ENCODE results near the gene ABCD3.
"Not testable (repeated sequence)": the region's sequence is repeated elsewhere in the genome, so short reads cannot be mapped to it uniquely, and the experiment has no call there.

ABCD3 gene

DNA sequence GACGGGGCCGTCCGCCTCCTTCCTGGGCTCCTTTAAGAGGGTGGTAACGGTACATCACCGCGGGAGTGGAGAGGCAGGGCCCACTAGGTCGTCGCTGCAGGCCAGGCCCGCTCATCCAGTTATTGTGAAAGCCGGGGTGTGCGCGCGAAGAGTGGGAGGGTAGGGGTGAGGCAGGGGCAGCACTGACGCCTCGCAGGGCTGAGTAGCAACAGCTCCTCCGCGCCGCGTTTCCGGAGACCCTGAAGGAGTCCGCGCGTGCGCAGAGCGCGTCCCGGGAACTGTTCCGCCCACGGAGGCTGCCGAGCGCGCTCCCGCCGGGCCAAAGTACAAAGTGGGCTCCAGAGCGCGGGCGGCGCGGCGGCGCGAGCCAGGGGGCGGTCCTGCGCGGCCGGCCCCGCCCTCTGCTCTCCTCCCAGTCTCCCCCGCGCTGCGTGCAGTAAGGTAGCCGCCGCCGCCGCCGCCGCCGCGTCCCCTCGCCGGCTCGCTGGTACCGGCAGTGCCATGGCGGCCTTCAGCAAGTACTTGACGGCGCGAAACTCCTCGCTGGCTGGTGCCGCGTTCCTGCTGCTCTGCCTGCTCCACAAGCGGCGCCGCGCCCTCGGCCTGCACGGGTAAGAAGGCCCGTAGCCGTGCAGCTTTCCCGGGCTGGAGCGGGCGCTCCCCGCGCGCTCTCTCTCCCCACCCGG, at the start of gene ABCD3:
Gene ABCD3 (plus strand): TSS at position 412 of the 686 bp plus-strand sequence. CDS start 90 bp downstream, at position 502.
- peak; percentile 99 for DNase-seq (ENCODE audit: low spot score)
- Mint-ChIP-seq H3K4me1 (ENCODE audit: low read depth) (peaks cover 36% of the 10 kb centered on the region), H3K27me3 (ENCODE audit: low read depth) (peaks cover 7% of the 10 kb centered on the region), H3K4me3 (peak within 1 kb of the TSS; percentile 89), H3K36me3 (ENCODE audit: low read depth) (no peaks in the 10 kb centered on the region), H3K27ac (peak within 1 kb of the TSS; percentile 67), H3K9me3 (no peaks in the 10 kb centered on the region)

DNA sequence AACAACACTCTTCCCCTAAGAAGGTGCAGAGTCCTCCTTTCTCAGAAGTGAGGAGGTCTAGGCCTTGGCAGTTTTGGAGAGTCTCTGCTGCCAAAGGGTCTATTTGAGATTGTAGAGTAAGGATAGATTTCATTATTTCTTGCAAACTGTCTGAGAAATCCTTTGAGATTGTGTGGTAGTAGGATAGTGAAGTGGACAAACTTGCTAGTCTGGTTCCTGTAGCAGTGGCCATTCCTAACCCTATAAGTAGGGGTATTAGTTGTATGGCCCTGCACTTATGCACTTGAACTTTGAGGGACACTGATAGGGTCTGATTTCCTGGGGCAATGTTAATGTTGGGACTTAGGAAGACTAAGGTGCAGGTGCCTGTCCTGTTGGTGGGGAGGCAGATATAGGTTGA, 45.4 kb upstream of the ABCD3 start:
- not testable (repeated sequence) for H3K27ac Mint-ChIP-seq; H3K4me3 Mint-ChIP-seq; H3K36me3 Mint-ChIP-seq (ENCODE audit: low read depth); H3K9me3 Mint-ChIP-seq; DNase-seq (ENCODE audit: low spot score); H3K4me1 Mint-ChIP-seq (ENCODE audit: low read depth); H3K27me3 Mint-ChIP-seq (ENCODE audit: low read depth)

DNA sequence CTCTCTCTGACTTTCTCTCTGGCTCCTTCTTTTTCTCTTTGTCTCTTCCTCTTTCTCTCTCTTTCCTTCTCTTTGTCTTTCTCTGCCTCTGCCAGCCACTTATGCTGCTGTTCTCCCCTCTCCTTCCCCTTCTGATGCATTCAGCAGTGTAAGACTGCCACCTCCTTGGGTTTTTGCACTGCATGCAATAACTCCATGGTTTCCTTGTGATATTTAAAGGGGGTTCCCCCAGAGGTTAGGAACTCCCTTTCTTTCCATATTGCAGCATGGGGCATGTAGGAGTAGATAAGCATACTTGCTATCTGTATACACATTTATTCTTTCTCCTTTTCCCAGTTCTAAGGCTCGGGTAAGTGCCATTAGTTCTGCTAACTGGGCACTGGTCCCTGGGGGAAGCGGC, 44.9 kb upstream of the ABCD3 start:
- not testable (repeated sequence) for H3K36me3 Mint-ChIP-seq (ENCODE audit: low read depth); H3K4me1 Mint-ChIP-seq (ENCODE audit: low read depth); H3K9me3 Mint-ChIP-seq; H3K4me3 Mint-ChIP-seq; DNase-seq (ENCODE audit: low spot score); H3K27ac Mint-ChIP-seq; H3K27me3 Mint-ChIP-seq (ENCODE audit: low read depth)

DNA sequence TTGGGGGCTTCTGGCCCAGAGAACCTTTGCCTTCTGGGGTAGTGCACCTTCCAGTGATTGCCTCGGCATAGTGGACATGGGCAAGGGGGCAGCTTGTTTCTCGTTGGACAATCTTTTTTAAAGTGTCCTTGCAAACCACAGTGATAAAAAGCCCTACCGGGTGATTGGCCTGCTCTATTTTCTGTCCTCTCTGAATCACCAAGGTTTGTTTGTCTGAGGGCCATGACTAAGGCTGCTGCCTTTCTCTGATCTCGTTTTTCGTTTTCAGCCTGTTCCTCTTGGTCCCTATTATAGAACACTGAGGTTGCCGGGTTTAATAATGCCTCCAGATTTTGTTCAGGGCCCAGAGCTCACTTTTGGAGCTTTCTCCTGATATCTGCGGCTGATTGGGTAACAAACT, 42.5 kb upstream of the ABCD3 start:
- not testable (repeated sequence) for H3K4me3 Mint-ChIP-seq; H3K4me1 Mint-ChIP-seq (ENCODE audit: low read depth); H3K27me3 Mint-ChIP-seq (ENCODE audit: low read depth); H3K27ac Mint-ChIP-seq; DNase-seq (ENCODE audit: low spot score); H3K36me3 Mint-ChIP-seq (ENCODE audit: low read depth); H3K9me3 Mint-ChIP-seq

DNA sequence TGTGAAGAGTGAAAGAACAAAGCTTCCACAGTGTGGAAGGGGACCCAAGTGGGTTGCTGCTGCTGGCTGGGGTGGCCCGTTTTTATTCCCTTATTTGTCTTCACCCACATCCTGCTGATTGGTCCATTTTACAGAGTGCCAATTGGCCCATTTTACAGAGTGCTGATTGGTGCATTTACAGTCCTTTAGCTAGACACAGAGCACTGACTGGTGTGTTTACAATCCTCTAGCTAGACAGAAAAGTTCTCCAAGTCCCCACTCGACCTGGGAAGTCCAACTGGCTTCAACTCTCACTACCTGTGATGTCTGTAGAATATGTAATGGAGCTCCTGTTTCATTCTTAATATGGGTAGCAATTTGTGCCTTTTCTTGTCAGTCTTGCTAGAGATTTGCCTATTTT, 39.7 kb upstream of the ABCD3 start:
- not testable (repeated sequence) for H3K9me3 Mint-ChIP-seq; H3K27ac Mint-ChIP-seq; H3K4me3 Mint-ChIP-seq; H3K4me1 Mint-ChIP-seq (ENCODE audit: low read depth); H3K27me3 Mint-ChIP-seq (ENCODE audit: low read depth); H3K36me3 Mint-ChIP-seq (ENCODE audit: low read depth); DNase-seq (ENCODE audit: low spot score)

DNA sequence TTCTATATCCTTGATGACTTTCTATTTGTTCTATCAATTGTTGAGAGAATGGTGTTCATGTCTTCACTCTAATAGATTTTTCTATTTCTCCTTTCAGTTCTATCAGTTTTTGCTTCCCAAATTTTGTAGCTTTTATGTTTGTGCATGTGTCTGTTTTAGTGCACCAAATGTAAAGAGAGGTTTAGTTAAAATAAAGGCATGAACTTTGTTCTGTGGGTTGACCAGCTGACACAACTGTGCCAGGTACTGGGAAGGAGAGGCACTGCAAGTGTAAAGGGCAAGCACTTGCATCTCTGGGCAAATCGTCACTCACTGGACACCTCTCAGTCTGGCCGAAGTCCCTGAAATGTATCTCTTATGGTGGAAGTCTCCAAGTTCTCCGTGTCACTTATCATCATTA, 38.6 kb upstream of the ABCD3 start:
- Mint-ChIP-seq H3K9me3 (no peaks in the 10 kb centered on the region), H3K36me3 (ENCODE audit: low read depth) (no peaks in the 10 kb centered on the region), H3K27ac (no peak overlapping the region), H3K4me1 (ENCODE audit: low read depth) (peaks cover 13% of the 10 kb centered on the region), H3K27me3 (ENCODE audit: low read depth) (peaks cover 2% of the 10 kb centered on the region), H3K4me3 (no peak overlapping the region)
- no peak for DNase-seq (ENCODE audit: low spot score)

DNA sequence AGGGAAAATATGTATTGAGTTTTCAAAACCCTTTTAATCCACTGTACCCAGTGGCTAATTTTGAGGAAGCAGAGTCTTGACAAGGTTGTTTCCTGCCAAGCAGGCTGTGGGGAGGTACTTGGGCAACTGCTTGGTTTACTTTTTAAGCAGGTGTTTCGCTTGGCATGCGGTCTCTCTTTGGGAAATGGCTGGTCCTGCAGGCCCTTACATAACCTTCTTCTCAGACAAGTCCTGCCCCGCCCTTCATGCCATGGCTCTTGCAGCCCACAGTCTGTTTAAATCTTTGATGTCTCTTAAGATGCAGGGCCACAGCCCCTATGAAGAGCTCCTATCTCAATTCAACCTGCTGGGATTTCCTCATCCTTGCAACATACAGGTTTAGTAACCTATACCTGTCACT, 36.0 kb upstream of the ABCD3 start:
- no peaks in the 10 kb centered on the region for H3K36me3 Mint-ChIP-seq (ENCODE audit: low read depth)
- DNase-seq (ENCODE audit: low spot score): no peak
- peaks cover 28% of the 10 kb centered on the region for H3K4me1 Mint-ChIP-seq (ENCODE audit: low read depth)
- no peaks in the 10 kb centered on the region for H3K9me3 Mint-ChIP-seq
- H3K27ac Mint-ChIP-seq: no peak overlapping the region
- peaks cover 2% of the 10 kb centered on the region for H3K27me3 Mint-ChIP-seq (ENCODE audit: low read depth)
- no peak overlapping the region for H3K4me3 Mint-ChIP-seq

DNA sequence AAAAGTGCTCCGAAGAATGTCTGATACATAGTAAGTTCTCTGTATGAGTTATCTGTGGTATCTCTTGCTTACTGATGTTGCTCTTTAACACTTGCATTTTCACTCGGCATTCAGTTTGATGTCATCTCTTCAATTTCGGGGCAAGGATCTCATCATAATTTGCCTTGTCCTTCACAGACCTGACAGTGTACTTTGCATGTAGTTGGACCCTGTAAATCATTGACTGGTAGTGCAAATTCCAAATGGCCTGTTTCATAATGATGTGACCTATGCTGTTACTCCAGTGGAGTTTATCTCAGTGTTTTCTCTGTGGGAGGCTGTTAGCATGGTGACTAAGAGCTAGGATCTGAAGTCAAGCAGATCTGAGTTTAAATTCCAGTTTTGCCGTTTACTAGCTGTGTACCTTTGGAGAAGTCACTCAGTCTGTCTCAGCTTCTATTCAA, 34.2 kb upstream of the ABCD3 start:
- Mint-ChIP-seq H3K27ac (peak overlapping the region; percentile 39), H3K4me3 (peak overlapping the region; percentile 47), H3K27me3 (ENCODE audit: low read depth) (peaks cover 2% of the 10 kb centered on the region), H3K36me3 (ENCODE audit: low read depth) (no peaks in the 10 kb centered on the region), H3K4me1 (ENCODE audit: low read depth) (peaks cover 28% of the 10 kb centered on the region), H3K9me3 (peaks cover 6% of the 10 kb centered on the region)
- peak; percentile 65 for DNase-seq (ENCODE audit: low spot score)

DNA sequence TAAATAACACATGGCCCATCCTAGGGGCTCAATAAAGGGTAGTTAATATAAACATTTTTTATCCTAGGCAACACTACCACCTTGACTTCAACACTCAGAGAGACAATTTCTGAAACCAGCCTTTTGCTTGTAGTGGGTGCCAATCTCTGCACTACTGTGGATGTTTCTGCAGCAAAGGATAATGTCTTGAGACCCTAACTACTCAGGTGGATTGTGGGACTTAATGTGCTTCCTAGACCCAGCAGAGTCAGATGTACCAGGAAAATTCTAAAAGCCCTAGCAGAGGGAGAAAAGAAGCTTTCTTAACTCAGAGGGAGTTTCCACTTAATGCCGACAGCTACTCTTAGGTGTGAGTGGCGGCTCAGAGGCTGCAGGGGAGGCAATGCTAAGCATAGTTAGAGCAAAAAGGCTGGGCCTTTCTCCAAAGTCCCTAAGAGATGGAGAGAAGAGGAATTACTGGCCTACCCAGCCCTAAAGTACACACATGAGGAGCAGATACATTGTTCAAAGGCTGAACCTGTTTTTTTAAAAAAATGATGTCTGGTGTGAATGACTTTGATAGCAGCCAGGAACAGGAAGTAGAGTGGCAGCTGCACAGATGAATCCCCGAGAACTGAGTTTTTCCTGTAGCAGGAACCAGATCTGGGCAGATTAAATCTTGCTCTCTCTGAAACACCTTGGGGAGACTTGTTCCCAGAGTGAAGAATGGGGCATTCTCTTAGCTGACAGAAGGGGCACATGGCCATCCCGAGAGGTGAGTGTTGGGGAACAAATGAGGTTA, 33.5 kb upstream of the ABCD3 start:
- no peaks in the 10 kb centered on the region for H3K27me3 Mint-ChIP-seq (ENCODE audit: low read depth)
- H3K9me3 Mint-ChIP-seq: peaks cover 6% of the 10 kb centered on the region
- H3K4me1 Mint-ChIP-seq (ENCODE audit: low read depth): peaks cover 28% of the 10 kb centered on the region
- H3K36me3 Mint-ChIP-seq (ENCODE audit: low read depth): no peaks in the 10 kb centered on the region
- no peak for DNase-seq (ENCODE audit: low spot score)
- H3K27ac Mint-ChIP-seq: peak overlapping the region; percentile 78
- H3K4me3 Mint-ChIP-seq: peak overlapping the region; percentile 67

DNA sequence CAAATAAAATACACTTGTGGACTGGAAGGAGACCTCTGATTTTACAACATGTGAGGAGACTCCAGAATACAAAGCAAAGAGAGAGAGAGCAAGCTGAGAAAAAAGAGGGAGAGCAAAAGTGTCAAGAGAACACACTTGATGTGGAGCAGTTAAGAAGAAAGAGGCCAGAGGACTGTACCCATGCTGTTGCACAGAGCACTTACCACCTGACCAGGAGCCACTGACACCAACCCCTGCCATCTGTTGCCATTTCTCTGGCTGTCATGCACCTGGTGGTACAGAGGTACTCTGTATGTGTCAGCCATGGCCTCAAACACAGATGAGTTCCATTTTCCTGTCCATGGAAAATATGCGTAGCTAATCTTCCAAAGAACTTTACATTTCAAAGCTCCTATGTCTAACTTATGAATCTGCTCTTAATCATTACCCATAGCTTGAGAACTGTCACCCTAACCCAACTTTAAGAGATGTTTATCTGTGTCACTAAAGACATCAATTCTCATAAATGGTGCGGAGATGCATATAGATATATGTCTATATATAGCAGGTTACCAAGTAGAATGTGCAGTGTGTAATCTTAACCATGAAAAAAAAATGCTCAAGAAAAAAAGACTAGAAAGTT, 32.8 kb upstream of the ABCD3 start:
- peak; percentile 62 for DNase-seq (ENCODE audit: low spot score)
- Mint-ChIP-seq H3K4me1 (ENCODE audit: low read depth) (peaks cover 28% of the 10 kb centered on the region), H3K9me3 (peaks cover 6% of the 10 kb centered on the region), H3K4me3 (peak overlapping the region; percentile 67), H3K27me3 (ENCODE audit: low read depth) (no peaks in the 10 kb centered on the region), H3K36me3 (ENCODE audit: low read depth) (no peaks in the 10 kb centered on the region), H3K27ac (peak overlapping the region; percentile 78)

DNA sequence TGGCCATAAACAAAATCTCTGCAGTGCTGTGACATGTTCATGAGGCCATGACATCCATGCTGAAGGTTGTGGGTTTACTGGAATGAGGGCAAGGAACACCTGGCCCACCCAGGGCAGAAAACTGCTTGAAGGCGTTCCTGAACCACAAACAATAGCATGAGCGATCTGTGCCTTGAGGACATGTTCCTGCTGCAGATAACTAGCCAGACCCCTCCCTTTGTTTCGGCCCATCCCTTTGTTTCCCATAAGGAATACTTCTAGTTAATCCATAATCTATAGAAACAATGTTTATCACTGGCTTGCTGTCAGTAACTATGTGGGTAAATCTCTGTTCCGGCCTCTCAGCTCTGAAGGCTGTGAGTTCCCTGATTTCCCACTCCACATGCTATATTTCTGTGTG, 28.9 kb upstream of the ABCD3 start:
- Mint-ChIP-seq H3K27ac (no peak overlapping the region), H3K36me3 (ENCODE audit: low read depth) (no peaks in the 10 kb centered on the region), H3K4me1 (ENCODE audit: low read depth) (peaks cover 16% of the 10 kb centered on the region), H3K9me3 (peaks cover 6% of the 10 kb centered on the region), H3K27me3 (ENCODE audit: low read depth) (no peaks in the 10 kb centered on the region), H3K4me3 (no peak overlapping the region)
- DNase-seq (ENCODE audit: low spot score): no peak

DNA sequence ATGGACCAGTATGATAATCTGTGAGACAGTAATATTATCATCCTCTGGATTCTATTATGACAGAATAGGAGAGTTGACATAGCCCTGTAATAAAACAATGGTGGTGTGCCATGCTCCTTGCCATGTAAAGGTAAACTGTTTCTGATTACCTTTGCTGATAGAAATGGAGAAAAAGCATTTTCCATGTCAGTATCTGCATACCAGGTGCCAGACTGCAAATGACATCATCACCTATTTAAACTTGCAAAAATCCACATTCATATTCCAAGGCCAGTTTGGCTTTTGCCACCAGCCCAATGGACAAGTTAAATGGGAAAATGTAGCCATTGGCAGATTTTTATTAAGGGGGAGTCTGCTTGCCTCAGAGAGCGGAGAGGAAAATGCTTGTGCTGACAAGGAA, 23.9 kb upstream of the ABCD3 start:
- no peaks in the 10 kb centered on the region for H3K4me1 Mint-ChIP-seq (ENCODE audit: low read depth)
- no peak overlapping the region for H3K4me3 Mint-ChIP-seq
- H3K27me3 Mint-ChIP-seq (ENCODE audit: low read depth): peaks cover 2% of the 10 kb centered on the region
- no peaks in the 10 kb centered on the region for H3K36me3 Mint-ChIP-seq (ENCODE audit: low read depth)
- no peak for DNase-seq (ENCODE audit: low spot score)
- H3K27ac Mint-ChIP-seq: no peak overlapping the region
- no peaks in the 10 kb centered on the region for H3K9me3 Mint-ChIP-seq

DNA sequence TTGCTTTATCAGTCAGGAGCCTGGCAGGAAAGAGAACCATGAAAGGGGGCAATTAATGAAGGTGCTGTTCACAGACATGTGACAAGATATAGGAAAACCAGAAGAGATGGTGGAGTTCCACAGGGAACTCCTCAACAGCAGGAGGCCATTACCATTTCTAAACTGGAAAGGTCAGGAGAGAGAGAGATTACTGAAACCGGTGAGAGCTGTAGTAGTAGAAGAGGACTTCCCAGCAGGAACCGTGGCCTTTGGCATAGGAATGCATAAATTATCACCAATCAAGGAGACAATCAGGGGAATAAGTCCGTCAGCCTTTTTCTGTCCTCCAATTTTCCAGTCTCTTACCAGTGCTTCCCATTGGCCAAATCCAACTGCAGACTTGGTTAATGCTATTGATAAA, 23.0 kb upstream of the ABCD3 start:
- no peak for DNase-seq (ENCODE audit: low spot score)
- no peaks in the 10 kb centered on the region for H3K36me3 Mint-ChIP-seq (ENCODE audit: low read depth)
- no peak overlapping the region for H3K4me3 Mint-ChIP-seq
- H3K4me1 Mint-ChIP-seq (ENCODE audit: low read depth): no peaks in the 10 kb centered on the region
- H3K27me3 Mint-ChIP-seq (ENCODE audit: low read depth): peaks cover 2% of the 10 kb centered on the region
- H3K27ac Mint-ChIP-seq: no peak overlapping the region
- no peaks in the 10 kb centered on the region for H3K9me3 Mint-ChIP-seq

DNA sequence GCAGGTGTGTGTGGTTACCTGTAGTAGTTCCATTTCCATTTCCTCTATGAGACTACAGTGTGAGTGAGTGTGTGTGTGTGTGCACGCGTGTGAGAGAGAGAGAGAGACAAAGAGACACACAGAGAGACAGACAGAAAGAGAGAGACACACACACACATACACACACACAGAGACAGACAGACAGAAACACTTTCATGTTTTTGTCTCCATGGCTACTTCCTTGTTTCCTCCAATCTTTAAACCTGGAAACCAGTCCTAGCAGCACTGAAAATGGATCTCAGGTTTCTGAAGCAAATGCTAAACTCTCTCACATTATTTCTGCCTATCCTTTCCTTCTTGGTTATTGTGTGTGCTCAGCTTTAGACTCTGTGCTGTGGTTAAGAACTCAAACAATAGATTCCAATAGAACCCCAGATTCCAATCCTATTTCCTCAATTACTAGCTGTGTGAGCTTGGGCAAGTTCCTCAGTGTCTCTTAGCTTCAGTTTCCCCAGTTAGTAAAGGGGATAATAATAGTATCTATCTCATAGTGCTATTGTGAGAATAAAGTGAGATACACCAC, 22.4 kb upstream of the ABCD3 start:
- no peaks in the 10 kb centered on the region for H3K36me3 Mint-ChIP-seq (ENCODE audit: low read depth)
- no peaks in the 10 kb centered on the region for H3K9me3 Mint-ChIP-seq
- no peak overlapping the region for H3K4me3 Mint-ChIP-seq
- H3K4me1 Mint-ChIP-seq (ENCODE audit: low read depth): no peaks in the 10 kb centered on the region
- H3K27me3 Mint-ChIP-seq (ENCODE audit: low read depth): peaks cover 2% of the 10 kb centered on the region
- no peak for DNase-seq (ENCODE audit: low spot score)
- no peak overlapping the region for H3K27ac Mint-ChIP-seq

All from T-helper 2 cell treated with Interferon-gamma antibody and Interleukin-4, amounts not matched to agents 5 μg/mL and 100 μg/mL, for 36 hours (primary cell).